Superior temporal gyrus (tissue), 1 donor: ENCODE data around the gene PCK2.

Experiments used
- DNase-seq: peaks from one replicate; pipeline ENCODE4 v3.0.0-alpha.2; 2016; ENCODE audit errors: extremely low spot score

PCK2 gene

GRCh38 chr14:24060984-24061913 is 32.9 kb upstream of the PCK2 start:
- DNase-seq: no peak

- DNase-seq: no peak
These were observed 31.7 kb upstream of the PCK2 start for GRCh38 chr14:24062216-24062980.

- no peak for DNase-seq
These were observed 30.8 kb upstream of the PCK2 start for GRCh38 chr14:24063263-24063836.

GRCh38 chr14:24064091-24064795 is 29.9 kb upstream of the PCK2 start:
- DNase-seq: no peak

- DNase-seq: no peak
These were observed 29.3 kb upstream of the PCK2 start for GRCh38 chr14:24064856-24065255.

GRCh38 chr14:24065408-24065807 is 28.7 kb upstream of the PCK2 start:
- DNase-seq: no peak

GRCh38 chr14:24066496-24067132 is 27.5 kb upstream of the PCK2 start:
- no peak for DNase-seq

GRCh38 chr14:24067133-24068082 is 26.7 kb upstream of the PCK2 start:
- no peak for DNase-seq

GRCh38 chr14:24068711-24069410 is 25.2 kb upstream of the PCK2 start:
- no peak for DNase-seq

GRCh38 chr14:24069411-24069735 is 24.7 kb upstream of the PCK2 start:
- no peak for DNase-seq

GRCh38 chr14:24070285-24071143 is 23.6 kb upstream of the PCK2 start:
- no peak for DNase-seq

GRCh38 chr14:24071144-24071697 is 22.9 kb upstream of the PCK2 start, which contains the start of gene CPNE6:
TSS of gene CPNE6 (plus strand) at chr14:24071562. CDS start at chr14:24072937, 1,375 bp downstream.
- DNase-seq: peak; percentile 53

- peak; percentile 53 for DNase-seq
These were observed 22.2 kb upstream of the PCK2 start for GRCh38 chr14:24071836-24072430.

GRCh38 chr14:24072436-24072835 is 21.7 kb upstream of the PCK2 start:
- no peak for DNase-seq

GRCh38 chr14:24072881-24073877 is 20.9 kb upstream of the PCK2 start:
- DNase-seq: no peak

- no peak for DNase-seq
These were observed 19.3 kb upstream of the PCK2 start for GRCh38 chr14:24074625-24075484.
